ENCODE measurements around the gene GNG8.

- 0 out of 2 replicates have a peak, but pooled peaks have one; percentile 14 for TF ChIP-seq POLR2AphosphoS5 (IDR thresholded peaks at IDR 0.05; ENCODE audit: low read depth, low read length)
- no peak for TF ChIP-seq TAF1 (IDR thresholded peaks at IDR 0.05; ENCODE audit: borderline replicate concordance, low read depth, low read length)
- TF ChIP-seq POLR2A (IDR thresholded peaks at IDR 0.05; ENCODE audit: low read depth, low read length), result no peak
Observed at GRCh38 chr19:46607448-46607841, 28.6 kb downstream of the GNG8 start.

Data from GM12892 (cell line).